GM10266 (cell line): ENCODE results near the gene STAG1.
"Not testable (repeated sequence)": the region's sequence is repeated elsewhere in the genome, so short reads cannot be mapped to it uniquely, and the experiment has no call there.

Source experiments
- DNase-seq: peaks from one replicate; pipeline ENCODE4 v3.0.0; 2012; ENCODE audit errors: extremely low spot score
- CTCF ChIP-seq: IDR thresholded peaks from 2 replicates; pipeline ENCODE4 v1.5.1; 2012; ENCODE audit warnings: mild to moderate bottlenecking, low read depth; ENCODE audit not compliant: control insufficient read depth, insufficient read depth; ENCODE audit errors: missing control alignments

STAG1 gene

GRCh38 chr3:136752422-136753325, 496 bp upstream of the STAG1 start:
- peak; percentile 95 for DNase-seq
- TF ChIP-seq CTCF = peak; percentile 49

- DNase-seq = peak; percentile 73
- TF ChIP-seq CTCF = no peak
Observed at GRCh38 chr3:136751316-136752171, 634 bp downstream of the STAG1 start.

- TF ChIP-seq CTCF = no peak
- DNase-seq = no peak
Observed at GRCh38 chr3:136750897-136751315, 1.3 kb downstream of the STAG1 start.

- no peak for DNase-seq
- TF ChIP-seq CTCF = no peak
Observed at GRCh38 chr3:136750209-136750896, 1.8 kb downstream of the STAG1 start.

GRCh38 chr3:136749602-136750001, 2.6 kb downstream of the STAG1 start:
- not testable (repeated sequence) for DNase-seq

- TF ChIP-seq CTCF = no peak
- DNase-seq = no peak
Observed at GRCh38 chr3:136749091-136749490, 3.1 kb downstream of the STAG1 start.

GRCh38 chr3:136745916-136746315, 6.3 kb downstream of the STAG1 start:
- no peak for DNase-seq
- no peak for TF ChIP-seq CTCF
